A549 (cell line): ENCODE results near the gene PLCD3. TPM values are rescaled to one million over a fixed set of nuclear protein-coding genes. Genes with fewer than 3 reads are reported as not detected.

Source experiments
- ATAC-seq, 2 experiments: fragments of 200-7000 bp in 1 of 2; fragments of >200 bp in 1 of 2; cut with Nextera tagmentation in 1 of 2; cut with Tn5 transposase in 1 of 2; 3 replicates each; pipeline versions ENCODE4 v1.8.0 to v1.9.1; 2018 to 2020; ENCODE audit warnings: mild to moderate bottlenecking in 1 of 2, moderate library complexity in 1 of 2
- CTCF ChIA-PET: fragments of 300-600 bp; sonication (Branson Sonifier 250); formaldehyde crosslinking; extraction: SDS; loops from one replicate; lab custom pipeline; 2021; ENCODE audit warnings: antibody characterized with exemption, inconsistent platforms; lab: Yijun Ruan, JAX
- POLR2A ChIA-PET: fragments of 350-600 bp; formaldehyde crosslinking; extraction: SDS; loops from one replicate; lab custom pipeline; 2021; ENCODE audit warnings: antibody characterized with exemption, inconsistent platforms; lab: Yijun Ruan, JAX
- DNase-seq, 2 experiments: peaks; one replicate each; pipeline versions ENCODE4 v3.0.0 to v3.0.0-alpha.2; 2011 to 2016; ENCODE audit warnings: low read depth in 1 of 2, low spot score in 1 of 2
- FAIRE-seq: peaks from 2 replicates; lab custom pipeline; 2011; peaks lifted over from hg19 to GRCh38; lab: Jason Lieb, UNC
- H3K27ac ChIP-seq, 2 experiments: fragments of >200 bp; sonication (Bioruptor Twin); formaldehyde crosslinking; 3 replicates each; pipeline ENCODE4 v1.5.1; 2016 to 2017
- H3K4me1 ChIP-seq: fragments of >200 bp; sonication (Bioruptor Twin); formaldehyde crosslinking; 3 replicates; pipeline ENCODE4 v1.6.1; 2016
- H3K4me2 ChIP-seq: fragments of >200 bp; sonication (Bioruptor Twin); formaldehyde crosslinking; 3 replicates; pipeline ENCODE4 v1.6.1; 2016
- H3K4me3 ChIP-seq: fragments of >200 bp; sonication (Bioruptor Twin); formaldehyde crosslinking; 3 replicates; pipeline ENCODE4 v1.5.1; 2016
- H3K9me3 ChIP-seq: fragments of >200 bp; sonication (Bioruptor Twin); formaldehyde crosslinking; 3 replicates; pipeline ENCODE4 v1.6.1; 2016
- ATOH8 ChIP-seq: fragments of 250-450 bp; sonication (Bioruptor Pico); IDR thresholded peaks from 2 replicates; pipeline ENCODE4 v1.5.0; 2020; ENCODE audit warnings: low read depth, mild to moderate bottlenecking, moderate library complexity
- CBX8 ChIP-seq: fragments of 200-600 bp; sonication (generic); IDR thresholded peaks from 2 replicates; pipeline ENCODE4 v1.6.1; 2016
- CEBPB ChIP-seq, 2 experiments: fragments of >200 bp in 1 of 2; sonication (Bioruptor Twin) in 1 of 2; formaldehyde crosslinking in 1 of 2; IDR thresholded peaks; 2 replicates each; pipeline ENCODE4 v1.6.1; 2012 to 2016
- CHD2 ChIP-seq: fragments of 150-350 bp; IDR thresholded peaks from 2 replicates; pipeline ENCODE4 v1.6.1; 2014; ENCODE audit warnings: low read length; ENCODE audit not compliant: partially characterized antibody
- FOSL2 ChIP-seq, 2 experiments: fragments of 450-650 bp in 1 of 2; fragments of >200 bp in 1 of 2; sonication (Bioruptor Twin) in 1 of 2; formaldehyde crosslinking; IDR thresholded peaks; 2 replicates each; pipeline versions ENCODE4 v1.5.0 to v1.6.1; 2016 to 2020; ENCODE audit warnings: mild to moderate bottlenecking in 1 of 2, moderate library complexity in 1 of 2
- GATA3 ChIP-seq: IDR thresholded peaks from 2 replicates; pipeline ENCODE4 v1.6.1; 2012; ENCODE audit warnings: borderline replicate concordance
- HEYL ChIP-seq: fragments of 250-450 bp; sonication (Bioruptor Pico); IDR thresholded peaks from 2 replicates; pipeline ENCODE4 v1.8.0; 2021; ENCODE audit warnings: mild to moderate bottlenecking, moderate library complexity
- HOXA7 ChIP-seq: fragments of 250-450 bp; sonication (Bioruptor Pico); IDR thresholded peaks from 2 replicates; pipeline ENCODE4 v1.5.0; 2020; ENCODE audit warnings: mild to moderate bottlenecking, moderate library complexity
- HOXB13 ChIP-seq: fragments of 250-450 bp; sonication (Bioruptor Pico); IDR thresholded peaks from 2 replicates; pipeline ENCODE4 v1.5.0; 2020; ENCODE audit warnings: low read depth, mild to moderate bottlenecking, moderate library complexity
- HOXB5 ChIP-seq: fragments of 250-450 bp; sonication (Bioruptor Pico); IDR thresholded peaks from 2 replicates; pipeline ENCODE4 v1.5.0; 2020; ENCODE audit warnings: mild to moderate bottlenecking, moderate library complexity
- JUNB ChIP-seq: fragments of >200 bp; sonication (Bioruptor Twin); formaldehyde crosslinking; IDR thresholded peaks from 2 replicates; pipeline ENCODE4 v1.6.1; 2016
- KDM1A ChIP-seq: fragments of 200-600 bp; sonication (generic); IDR thresholded peaks from 2 replicates; pipeline ENCODE4 v1.6.1; 2016; ENCODE audit warnings: low read depth, mild to moderate bottlenecking
- KDM5A ChIP-seq: fragments of 200-600 bp; sonication (generic); IDR thresholded peaks from 2 replicates; pipeline ENCODE4 v1.6.1; 2016; ENCODE audit warnings: antibody characterized with exemption, mild to moderate bottlenecking
- MAZ ChIP-seq: fragments of 150-350 bp; IDR thresholded peaks from 2 replicates; pipeline ENCODE4 v1.6.1; 2014; ENCODE audit warnings: antibody characterized with exemption, low read depth, low read length, borderline replicate concordance
- MYC ChIP-seq: IDR thresholded peaks from 2 replicates; pipeline ENCODE4 v1.6.1; 2012; ENCODE audit warnings: mild to moderate bottlenecking, inconsistent platforms, low read length, improper control_type of control experiment, borderline replicate concordance
- NR3C1 ChIP-seq: fragments of >200 bp; sonication (Bioruptor Twin); formaldehyde crosslinking; IDR thresholded peaks from 3 replicates; pipeline ENCODE4 v1.6.1; 2017
- PBX3 ChIP-seq: IDR thresholded peaks from 2 replicates; pipeline ENCODE4 v1.6.1; 2012
- POLR2A ChIP-seq: IDR thresholded peaks from 2 replicates; pipeline ENCODE4 v1.6.1; 2012; ENCODE audit warnings: mild to moderate bottlenecking, low read length
- POLR2AphosphoS2 ChIP-seq: conservative IDR thresholded peaks from 2 replicates; pipeline ENCODE4 v1.6.1; 2012; ENCODE audit warnings: low read length, improper control_type of control experiment, inconsistent platforms
- RAD21 ChIP-seq, 2 experiments: fragments of >200 bp in 1 of 2; sonication (Bioruptor Twin) in 1 of 2; formaldehyde crosslinking in 1 of 2; IDR thresholded peaks in 1 of 2; conservative IDR thresholded peaks in 1 of 2; 2 replicates in 1 of 2; 3 replicates in 1 of 2; pipeline ENCODE4 v1.6.1; 2012 to 2018; ENCODE audit warnings: inconsistent platforms in 1 of 2
- RARB ChIP-seq: fragments of 250-450 bp; sonication (Bioruptor Pico); IDR thresholded peaks from 2 replicates; pipeline ENCODE4 v1.8.0; 2021; ENCODE audit warnings: mild to moderate bottlenecking, moderate library complexity
- RCOR1 ChIP-seq: fragments of 150-350 bp; IDR thresholded peaks from 2 replicates; pipeline ENCODE4 v1.6.1; 2014; ENCODE audit warnings: antibody characterized with exemption, low read length, low read depth
- RNF2 ChIP-seq: fragments of 200-600 bp; sonication (generic); IDR thresholded peaks from 2 replicates; pipeline ENCODE4 v1.6.1; 2016; ENCODE audit warnings: low read depth, mild to moderate bottlenecking, antibody characterized with exemption, moderate library complexity, borderline replicate concordance
- TFCP2L1 ChIP-seq: fragments of 250-450 bp; sonication (Bioruptor Pico); IDR thresholded peaks from 2 replicates; pipeline ENCODE4 v1.5.0; 2021; ENCODE audit warnings: mild to moderate bottlenecking
- USF2 ChIP-seq: fragments of 450-650 bp; IDR thresholded peaks from 2 replicates; pipeline ENCODE4 v1.6.1; 2014; ENCODE audit warnings: antibody characterized with exemption
- WGBS: methylation state at CpG from one replicate; pipeline ENCODE4 v1.1.6; 2017; ENCODE audit errors: missing lambda C conversion rate; 5-methylcytosine and 5-hydroxymethylcytosine counted together
- polyA plus RNA-seq, 4 experiments: library from polyadenylated mRNA; depleted of rRNA in 3 of 4; stranded (reverse); fragments of >200 nt; fragmentation: RNase III in 1 of 4; extraction: RNeasy Plus Mini Kit Qiagen cat#74134 plus additional on column Dnase treatment in 1 of 4; gene quantifications; 2 replicates in 3 of 4; 3 replicates in 1 of 4; pipeline ENCODE4 v1.2.3, GENCODE V29; 2011 to 2017
- TF ChIP-seq, protein P1 (sequence below): fragments of 200-600 bp; sonication (generic); IDR thresholded peaks from 2 replicates; pipeline ENCODE4 v1.6.1; 2016; ENCODE audit warnings: antibody characterized with exemption, mild to moderate bottlenecking, moderate library complexity
- TF ChIP-seq, protein P2 (sequence below): fragments of >200 bp; sonication (Bioruptor Twin); formaldehyde crosslinking; IDR thresholded peaks from 3 replicates; pipeline ENCODE4 v1.5.1; 2016

The PLCD3 gene
- polyA plus RNA-seq, 2 of the 4 experiments (the other 2 are of a cell fraction): 56.6 to 105 TPM

DNA sequence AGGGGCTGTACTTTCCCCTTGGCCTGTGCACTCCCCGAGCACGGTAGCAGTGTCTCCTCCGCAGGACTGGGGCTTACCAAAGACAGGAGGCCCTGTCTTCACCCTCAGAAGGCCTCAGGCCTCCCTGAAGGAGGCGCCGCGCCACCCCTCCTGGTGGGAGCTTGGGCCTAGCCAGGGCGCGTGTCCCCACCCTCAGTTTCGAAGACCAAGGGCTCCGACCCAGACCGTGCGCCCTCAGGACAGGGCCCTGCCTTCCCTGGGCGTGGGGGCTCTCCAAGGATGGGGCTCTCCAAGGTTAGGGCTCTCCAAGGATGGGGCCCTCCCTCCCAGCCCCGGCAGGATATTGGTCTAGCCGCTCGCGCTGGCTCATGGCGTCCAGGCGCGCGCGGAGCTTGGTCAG lies 11.8 kb downstream of the PLCD3 start:
- WGBS: 95% methylated on average over 10 of the region's 22 CpGs

GRCh38 chr17:45119964-45120363 lies 12.4 kb downstream of the PLCD3 start:
- ATAC-seq (no peak), FAIRE-seq (no peak), DNase-seq (no peak)
- H3K9me3 ChIP-seq: no peaks in the 10 kb centered on the region
- H3K4me1 ChIP-seq: peaks cover 42% of the 10 kb centered on the region
- H3K27ac ChIP-seq: peak overlapping the region in 1 of 2 experiments; percentile 95; a peak in 2 of 6 replicates
- no peak overlapping the region for H3K4me3 ChIP-seq
- 96% methylated on average over 8 of the region's 8 CpGs for WGBS
- ChIA-PET CTCF (interaction anchor here (0.7 to 12.0 kb wide), 9 partner anchors 11 to 218 kb away, joined by 3 to 288 read pairs (median 6); partner anchors contain the start of genes ACBD4, HEXIM1 and PLCD3), POLR2A (no interaction called here)
- H3K4me2 ChIP-seq: no peak overlapping the region
- no peak for TF ChIP-seq MYC
- no peak for TF ChIP-seq USF2
- no peak for TF ChIP-seq MAZ
- TF ChIP-seq FOSL2 (IDR thresholded peaks at IDR 0.05): no peak
- TF ChIP-seq FOSL2 (CRISPR knock-in tag; IDR thresholded peaks at IDR 0.05): no peak
- TF ChIP-seq PBX3: no peak
- TF ChIP-seq RARB (CRISPR knock-in tag): no peak
- TF ChIP-seq CBX8: no peak
- no peak for TF ChIP-seq NR3C1
- no peak for TF ChIP-seq RAD21 (conservative IDR thresholded peaks at IDR 0.05 in 1 of 2, IDR thresholded peaks at IDR 0.05 in 1 of 2)
- no peak for TF ChIP-seq HOXB13 (CRISPR knock-in tag)
- TF ChIP-seq TFCP2L1 (CRISPR knock-in tag): no peak
- TF ChIP-seq POLR2AphosphoS2: no peak
- no peak for TF ChIP-seq HEYL (CRISPR knock-in tag)
- no peak for TF ChIP-seq KDM1A
- no peak for TF ChIP-seq KDM5A
- TF ChIP-seq CEBPB (IDR thresholded peaks at IDR 0.05): no peak
- TF ChIP-seq CHD2: no peak
- no peak for TF ChIP-seq RNF2

More for the DNA sequence above, 11.8 kb downstream of the PLCD3 start:
- CTCF ChIA-PET: interaction anchor here (0.5 to 12.0 kb wide), 8 partner anchors 11 to 219 kb away, joined by 3 to 288 read pairs (median 26); partner anchors contain the start of genes ACBD4 and PLCD3
- DNase-seq: no peak
- TF ChIP-seq RARB (CRISPR knock-in tag) (no peak), ATOH8 (CRISPR knock-in tag) (no peak), GATA3 (no peak), HOXB5 (CRISPR knock-in tag) (no peak), JUNB (no peak), HOXA7 (CRISPR knock-in tag) (no peak), POLR2A (no peak), RCOR1 (no peak)
- TF ChIP-seq, protein P1, sequence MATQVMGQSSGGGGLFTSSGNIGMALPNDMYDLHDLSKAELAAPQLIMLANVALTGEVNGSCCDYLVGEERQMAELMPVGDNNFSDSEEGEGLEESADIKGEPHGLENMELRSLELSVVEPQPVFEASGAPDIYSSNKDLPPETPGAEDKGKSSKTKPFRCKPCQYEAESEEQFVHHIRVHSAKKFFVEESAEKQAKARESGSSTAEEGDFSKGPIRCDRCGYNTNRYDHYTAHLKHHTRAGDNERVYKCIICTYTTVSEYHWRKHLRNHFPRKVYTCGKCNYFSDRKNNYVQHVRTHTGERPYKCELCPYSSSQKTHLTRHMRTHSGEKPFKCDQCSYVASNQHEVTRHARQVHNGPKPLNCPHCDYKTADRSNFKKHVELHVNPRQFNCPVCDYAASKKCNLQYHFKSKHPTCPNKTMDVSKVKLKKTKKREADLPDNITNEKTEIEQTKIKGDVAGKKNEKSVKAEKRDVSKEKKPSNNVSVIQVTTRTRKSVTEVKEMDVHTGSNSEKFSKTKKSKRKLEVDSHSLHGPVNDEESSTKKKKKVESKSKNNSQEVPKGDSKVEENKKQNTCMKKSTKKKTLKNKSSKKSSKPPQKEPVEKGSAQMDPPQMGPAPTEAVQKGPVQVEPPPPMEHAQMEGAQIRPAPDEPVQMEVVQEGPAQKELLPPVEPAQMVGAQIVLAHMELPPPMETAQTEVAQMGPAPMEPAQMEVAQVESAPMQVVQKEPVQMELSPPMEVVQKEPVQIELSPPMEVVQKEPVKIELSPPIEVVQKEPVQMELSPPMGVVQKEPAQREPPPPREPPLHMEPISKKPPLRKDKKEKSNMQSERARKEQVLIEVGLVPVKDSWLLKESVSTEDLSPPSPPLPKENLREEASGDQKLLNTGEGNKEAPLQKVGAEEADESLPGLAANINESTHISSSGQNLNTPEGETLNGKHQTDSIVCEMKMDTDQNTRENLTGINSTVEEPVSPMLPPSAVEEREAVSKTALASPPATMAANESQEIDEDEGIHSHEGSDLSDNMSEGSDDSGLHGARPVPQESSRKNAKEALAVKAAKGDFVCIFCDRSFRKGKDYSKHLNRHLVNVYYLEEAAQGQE: no peak
- TF ChIP-seq, protein P2, sequence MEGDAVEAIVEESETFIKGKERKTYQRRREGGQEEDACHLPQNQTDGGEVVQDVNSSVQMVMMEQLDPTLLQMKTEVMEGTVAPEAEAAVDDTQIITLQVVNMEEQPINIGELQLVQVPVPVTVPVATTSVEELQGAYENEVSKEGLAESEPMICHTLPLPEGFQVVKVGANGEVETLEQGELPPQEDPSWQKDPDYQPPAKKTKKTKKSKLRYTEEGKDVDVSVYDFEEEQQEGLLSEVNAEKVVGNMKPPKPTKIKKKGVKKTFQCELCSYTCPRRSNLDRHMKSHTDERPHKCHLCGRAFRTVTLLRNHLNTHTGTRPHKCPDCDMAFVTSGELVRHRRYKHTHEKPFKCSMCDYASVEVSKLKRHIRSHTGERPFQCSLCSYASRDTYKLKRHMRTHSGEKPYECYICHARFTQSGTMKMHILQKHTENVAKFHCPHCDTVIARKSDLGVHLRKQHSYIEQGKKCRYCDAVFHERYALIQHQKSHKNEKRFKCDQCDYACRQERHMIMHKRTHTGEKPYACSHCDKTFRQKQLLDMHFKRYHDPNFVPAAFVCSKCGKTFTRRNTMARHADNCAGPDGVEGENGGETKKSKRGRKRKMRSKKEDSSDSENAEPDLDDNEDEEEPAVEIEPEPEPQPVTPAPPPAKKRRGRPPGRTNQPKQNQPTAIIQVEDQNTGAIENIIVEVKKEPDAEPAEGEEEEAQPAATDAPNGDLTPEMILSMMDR: no peak
- TF ChIP-seq, all 56 proteins: peak for 0
- Histone ChIP-seq H3K4me1 (peaks cover 48% of the 10 kb centered on the region), H3K27ac (peak overlapping the region in 1 of 2 experiments; percentile 95; a peak in 3 of 6 replicates), H3K9me3 (no peaks in the 10 kb centered on the region), H3K4me2 (no peak overlapping the region), H3K4me3 (no peak overlapping the region)
- ATAC-seq (no peak), FAIRE-seq (no peak)
- POLR2A ChIA-PET: no interaction called here
